Posterior cingulate gyrus (tissue), 11 donors: Measurements from ENCODE around the gene GMCL1.
"Not testable (repeated sequence)": the region's sequence is repeated elsewhere in the genome, so short reads cannot be mapped to it uniquely, and the experiment has no call there.

Source experiments
- DNase-seq, 10 donors: peaks; one replicate each; pipeline versions ENCODE4 v3.0.0 to v3.0.0-alpha.2; 2020 to 2021; ENCODE audit warnings: mixed read lengths in 3 of 10
- intact Hi-C: fragments of 100-400 bp; cut with DNase I; formaldehyde crosslinking; loops from one replicate; pipeline ENCODE4 v1.15.1; 2023

GMCL1 gene

DNA sequence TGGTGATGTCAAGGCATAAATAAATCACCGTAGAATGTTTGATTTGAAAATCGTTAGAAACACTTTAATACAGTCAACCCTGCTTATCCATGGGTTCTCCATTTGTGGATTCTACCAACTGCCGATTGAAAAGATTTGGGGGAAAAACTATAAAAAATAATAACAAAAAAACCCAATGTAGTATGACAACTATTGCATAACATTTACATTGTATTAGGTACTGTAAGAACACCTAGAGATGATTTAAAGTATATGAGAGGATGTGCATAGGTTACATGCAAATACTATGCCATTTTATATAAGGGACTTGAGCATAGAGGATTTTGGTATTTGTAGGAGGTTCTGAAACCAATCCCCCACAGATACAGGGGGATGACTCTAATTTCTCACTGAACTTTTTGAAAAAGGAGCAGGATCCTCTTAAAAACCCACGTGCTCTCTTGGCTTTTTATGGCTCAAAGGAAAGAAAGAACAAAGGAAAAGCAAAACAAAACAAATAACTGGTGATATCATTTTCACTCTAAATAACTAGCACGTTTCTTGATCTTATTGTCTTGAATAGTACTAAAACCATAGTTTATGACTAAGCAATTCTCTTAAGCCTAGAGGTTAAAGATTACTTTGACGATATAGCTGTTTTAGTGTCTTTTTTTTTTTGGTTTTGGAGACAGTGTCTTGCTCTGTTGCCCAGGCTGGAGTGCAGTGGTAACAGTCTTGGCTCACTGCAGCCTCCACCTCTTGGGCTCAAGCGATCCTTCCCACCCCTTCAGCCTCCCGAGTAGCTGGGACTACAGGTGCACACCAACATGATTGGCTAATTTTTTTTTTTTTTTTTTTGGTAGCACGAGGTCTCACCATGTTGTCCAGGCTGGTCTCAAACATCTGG lies 17.0 kb downstream of the GMCL1 start:
- intact Hi-C loops: loop anchor here (5.0 kb wide), 1 partner anchor 41 kb away; no protein-coding TSS in a partner anchor
- no peak for DNase-seq

DNA sequence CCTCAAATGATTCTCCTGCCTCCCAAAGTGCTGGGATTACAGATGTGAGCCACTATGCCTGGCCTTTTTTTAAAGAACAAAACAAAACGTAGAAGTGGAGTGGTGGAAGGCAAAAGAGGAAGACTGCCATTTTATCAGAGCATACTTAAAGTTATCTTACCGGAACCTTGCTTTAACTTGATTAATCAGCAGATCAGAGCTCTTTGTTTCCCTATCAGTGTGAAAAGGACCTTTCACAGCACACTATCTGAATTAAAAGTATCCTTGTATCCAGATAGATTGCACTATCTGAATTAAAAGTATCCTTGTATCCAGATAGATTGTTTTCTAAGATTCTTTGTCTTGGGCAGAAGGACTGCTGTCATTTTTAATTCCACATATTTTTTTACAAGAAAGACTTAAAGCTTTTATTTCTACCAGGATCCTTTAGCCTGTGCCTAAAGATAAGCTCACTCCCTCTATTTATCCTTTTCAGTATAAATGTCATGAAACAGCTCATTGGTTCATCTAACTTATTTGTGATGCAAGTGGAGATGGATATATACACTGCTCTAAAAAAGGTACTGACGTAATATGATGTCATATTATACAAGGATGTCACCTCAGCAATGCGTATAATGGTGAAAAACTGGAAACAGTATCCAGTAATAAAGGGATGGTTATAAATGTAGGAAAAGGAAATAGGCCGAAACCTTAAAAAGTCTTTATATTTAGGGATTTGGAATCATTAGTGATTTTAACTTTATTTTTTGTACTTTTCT lies 17.8 kb downstream of the GMCL1 start:
- no peak for DNase-seq
- intact Hi-C loops: loop anchor here (5.0 kb wide), 1 partner anchor 40 kb away; no protein-coding TSS in a partner anchor

DNA sequence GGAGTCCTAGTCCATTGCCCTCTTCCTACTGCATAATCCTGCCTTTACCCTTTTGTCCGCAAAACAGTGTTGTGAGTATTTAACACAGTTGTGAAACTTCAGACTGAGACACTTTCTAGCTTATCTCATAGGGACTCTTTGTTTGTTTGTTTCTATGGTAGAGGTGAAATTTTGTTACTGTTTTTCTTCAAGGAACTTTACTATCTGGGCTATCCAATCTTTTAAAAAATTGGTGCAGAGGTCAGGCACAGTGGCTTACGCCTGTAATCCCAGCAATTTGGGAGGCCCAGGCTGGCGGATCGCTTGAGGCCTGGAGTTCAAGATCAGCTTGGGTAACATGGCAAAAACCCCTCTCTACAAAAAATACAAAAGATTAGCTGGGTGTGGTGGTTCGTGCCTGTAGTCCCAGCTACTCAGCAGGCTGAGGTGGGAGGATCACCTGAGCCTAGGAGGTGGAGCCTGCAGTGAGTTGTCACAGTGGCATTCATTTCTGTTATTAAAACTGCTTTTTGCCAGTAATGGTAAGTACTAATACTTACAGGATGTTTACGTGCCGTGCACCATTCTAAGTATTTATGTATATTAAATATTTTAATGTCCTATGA lies 18.8 kb downstream of the GMCL1 start:
- intact Hi-C loops: loop anchor here (5.0 kb wide), 1 partner anchor 39 kb away; no protein-coding TSS in a partner anchor
- no peak for DNase-seq

GRCh38 chr2:69858261-69858660 lies 28.8 kb downstream of the GMCL1 start:
- DNase-seq: no peak
- intact Hi-C loops: no loop called here

DNA sequence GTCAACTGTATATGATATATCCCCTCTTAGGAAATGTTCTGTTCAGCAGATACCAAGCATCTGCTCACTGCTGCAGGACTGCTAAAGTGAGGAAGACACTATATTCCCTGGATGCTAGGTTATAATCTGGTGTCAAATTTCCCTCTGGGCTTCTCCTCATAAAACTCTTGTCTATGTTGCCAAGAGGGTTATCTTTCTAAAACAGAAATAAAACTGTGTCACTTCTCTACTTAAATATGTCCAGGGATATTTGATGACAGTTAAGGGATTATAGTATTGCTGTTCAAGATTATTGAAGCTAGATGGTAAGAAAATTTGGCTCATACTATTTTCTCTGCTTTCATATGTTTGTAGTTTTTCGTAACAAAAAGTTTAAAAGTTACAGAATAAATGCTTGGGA lies 33.8 kb downstream of the GMCL1 start:
- DNase-seq: no peak
- intact Hi-C loops: no loop called here

DNA sequence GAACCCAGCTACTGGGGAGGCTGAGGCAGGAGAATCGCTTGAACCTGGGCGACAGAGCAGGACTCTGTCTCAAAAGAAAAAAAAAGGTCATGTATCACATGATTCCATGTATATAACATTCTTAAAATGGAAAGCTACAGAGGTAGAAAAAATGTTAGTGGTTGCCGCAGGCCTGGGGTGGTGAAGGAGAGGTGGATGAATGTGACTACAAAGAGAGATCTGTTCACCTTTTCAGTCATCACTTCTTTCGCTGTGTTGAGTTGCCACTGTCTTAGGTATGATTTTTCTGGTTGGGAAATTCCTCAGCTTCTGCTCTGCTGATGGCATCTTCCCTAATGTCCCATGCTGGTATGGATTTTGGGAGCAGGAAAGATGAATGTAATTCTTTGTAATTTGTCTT lies 59.0 kb downstream of the GMCL1 start:
- intact Hi-C loops: loop anchor here (5.0 kb wide), 1 partner anchor 41 kb away; no protein-coding TSS in a partner anchor

GRCh38 chr2:69889302-69889701 lies 59.8 kb downstream of the GMCL1 start:
- no peak for DNase-seq
- intact Hi-C loops: loop anchor here (5.0 kb wide), 1 partner anchor 42 kb away; no protein-coding TSS in a partner anchor

More for the DNA sequence above, 59.0 kb downstream of the GMCL1 start:
- DNase-seq: no peak

DNA sequence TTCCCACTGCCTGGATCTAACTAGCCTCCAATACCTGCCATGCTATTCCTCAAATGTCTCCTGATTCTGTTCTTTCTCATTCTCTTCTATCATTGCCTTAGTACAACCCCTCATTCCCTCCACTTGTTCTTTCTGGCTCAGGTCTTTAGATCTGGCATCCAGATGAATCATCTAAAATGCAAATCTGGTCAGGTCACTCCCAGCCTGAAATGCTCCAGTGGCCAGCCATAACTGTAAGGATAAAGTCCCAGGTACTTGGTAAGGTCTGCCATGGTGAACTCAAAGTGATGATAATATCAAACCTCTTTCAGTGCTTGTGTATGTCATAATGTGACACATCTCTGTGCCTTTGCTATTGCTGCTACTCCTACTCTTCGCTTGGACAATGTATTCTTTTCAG lies 61.4 kb downstream of the GMCL1 start:
- DNase-seq: no peak
- intact Hi-C loops: loop anchor here (10.0 kb wide), 1 partner anchor 166 kb away; no protein-coding TSS in a partner anchor

- not testable (repeated sequence) for DNase-seq
- intact Hi-C loops: loop anchor here (10.0 kb wide), 1 partner anchor 168 kb away; no protein-coding TSS in a partner anchor
Measured at GRCh38 chr2:69892838-69893424, 63.5 kb downstream of the GMCL1 start.

DNA sequence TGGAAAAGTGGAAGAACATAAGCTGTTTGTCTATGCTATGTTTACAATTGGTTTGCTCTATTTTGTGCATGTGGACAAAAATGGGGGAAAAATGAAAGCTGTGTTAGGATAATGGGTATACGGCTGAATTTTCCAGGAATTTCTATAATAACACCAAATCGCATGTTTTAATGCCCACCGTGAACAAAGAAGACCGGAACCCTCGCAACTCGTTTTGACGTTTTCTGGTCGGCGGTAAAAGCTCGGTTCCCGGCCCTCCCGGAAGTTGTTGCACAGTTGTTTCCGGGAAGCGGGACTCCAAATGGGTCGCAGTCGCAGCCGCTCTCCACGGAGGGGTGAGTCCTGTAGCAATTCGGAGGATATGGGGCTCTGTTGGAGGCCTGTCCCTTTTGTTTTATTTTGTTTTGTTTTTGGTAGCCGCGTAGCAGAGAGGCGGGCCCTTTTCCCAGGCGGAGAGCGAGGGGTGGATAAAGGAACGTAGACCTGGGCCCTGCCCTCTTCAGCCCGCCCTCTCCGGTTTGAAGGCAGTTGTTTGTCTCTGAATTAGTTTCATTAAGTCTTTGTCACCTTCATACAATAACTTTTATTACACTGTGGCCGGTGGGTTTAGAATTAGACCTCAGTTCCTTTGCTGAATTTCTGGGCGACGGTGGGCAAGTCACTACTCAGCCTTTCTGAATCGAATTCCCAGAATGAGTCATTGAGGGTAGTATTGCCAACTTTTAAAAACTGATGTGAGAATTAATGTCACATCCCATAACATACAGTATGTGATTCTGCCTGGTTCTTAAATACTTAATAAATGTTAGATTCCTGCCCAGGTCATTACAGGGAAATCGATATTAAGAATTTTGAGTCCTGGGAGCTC lies 64.5 kb downstream of the GMCL1 start, which contains the start of gene SNRNP27:
TSS of gene SNRNP27 (plus strand) at position 273 of the 868 bp plus-strand sequence. CDS start at position 302, 29 bp downstream.
- intact Hi-C loops: loop anchor here (10.0 kb wide), 1 partner anchor 169 kb away; no protein-coding TSS in a partner anchor
- DNase-seq: peak; percentile 77 to 97 (median 83)

GRCh38 chr2:69894737-69895136 lies 65.3 kb downstream of the GMCL1 start:
- not testable (repeated sequence) for DNase-seq
- intact Hi-C loops: loop anchor here (10.0 kb wide), 1 partner anchor 170 kb away; no protein-coding TSS in a partner anchor

DNA sequence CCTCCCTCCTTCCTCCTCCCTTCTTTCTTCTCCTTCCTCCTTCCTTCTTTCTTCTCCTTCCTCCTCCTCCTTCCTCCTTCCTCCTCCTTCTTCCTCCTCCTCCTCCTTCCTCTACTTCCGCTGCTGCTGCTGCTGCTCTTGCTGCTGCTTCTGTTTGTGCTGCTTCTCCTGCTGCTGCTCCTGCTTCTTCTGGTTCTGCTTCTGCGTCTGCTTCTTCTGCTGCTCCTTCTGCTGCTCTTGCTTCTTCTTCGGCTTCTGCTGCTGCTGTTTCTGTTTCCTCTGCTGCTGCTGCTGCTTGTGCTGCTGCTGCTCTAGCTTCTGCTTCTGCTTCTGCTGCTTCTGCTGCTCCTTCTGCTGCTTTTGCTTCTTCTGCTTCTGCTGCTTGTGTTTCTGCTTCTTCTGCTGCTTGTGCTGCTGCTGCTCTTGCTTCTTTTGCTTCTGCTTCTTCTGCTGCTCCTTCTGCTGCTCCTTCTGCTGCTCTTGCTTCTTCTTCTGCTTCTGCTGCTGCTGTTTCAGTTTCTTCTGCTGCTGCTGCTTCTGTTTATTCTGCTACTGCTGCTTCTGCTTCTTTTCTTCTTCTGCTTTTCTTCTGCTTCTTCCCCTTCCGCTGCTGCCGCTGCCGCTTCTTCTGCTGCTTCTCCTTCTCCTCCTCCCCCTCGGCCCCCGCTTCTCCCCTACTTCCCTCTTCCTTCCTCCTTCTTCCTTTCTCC lies 72.9 kb downstream of the GMCL1 start:
- intact Hi-C loops: no loop called here
- peak in 3 of 10 donors; percentile 14 to 74 (median 73) for DNase-seq

DNA sequence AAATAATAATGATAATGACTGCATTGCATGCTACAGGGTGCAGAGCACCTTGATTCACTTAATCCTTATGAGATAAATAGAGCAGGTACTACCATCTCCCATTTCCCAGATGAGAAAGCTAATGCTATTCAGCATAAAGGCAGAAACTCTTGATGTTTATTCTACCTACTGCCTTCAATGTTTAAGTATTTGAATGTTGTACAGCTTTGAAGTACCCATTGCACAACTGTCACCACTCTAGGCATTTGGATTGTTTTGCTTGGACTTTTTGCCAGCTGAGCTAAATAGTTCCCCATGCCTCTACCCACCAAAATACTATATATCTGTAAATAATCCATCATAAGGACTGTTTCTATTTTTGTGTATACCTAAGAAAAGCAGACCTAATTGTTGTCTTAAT lies 77.8 kb downstream of the GMCL1 start:
- no peak for DNase-seq
- intact Hi-C loops: no loop called here

DNA sequence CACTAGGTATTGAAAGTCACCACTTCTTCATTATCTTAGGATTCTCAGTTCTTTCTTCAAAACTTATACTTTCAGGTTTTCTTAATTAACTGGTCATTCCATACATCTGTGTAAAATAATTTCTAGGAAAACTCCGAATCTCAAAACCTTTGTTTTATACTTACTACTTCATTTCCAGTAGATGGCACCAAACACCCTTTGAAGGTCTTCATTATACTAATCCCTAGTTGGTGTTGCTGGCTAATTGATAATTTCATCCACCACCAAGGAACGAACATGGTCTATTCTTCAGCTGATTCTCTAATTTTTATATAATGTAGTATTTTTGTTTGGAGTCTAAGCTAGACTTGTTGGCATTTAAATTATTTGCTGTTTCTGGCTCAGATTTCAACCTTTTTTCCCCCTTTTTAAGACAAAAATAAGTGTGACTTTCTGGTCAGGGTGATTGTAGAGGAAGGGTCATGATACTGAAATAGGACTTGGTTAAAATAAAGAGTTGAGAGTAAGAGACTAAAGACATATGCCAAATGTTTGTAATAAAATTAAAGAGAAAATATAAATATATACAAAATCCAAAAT lies 82.6 kb downstream of the GMCL1 start:
- intact Hi-C loops: loop anchor here (5.0 kb wide), 1 partner anchor 390 kb away; the partner anchor contains the start of gene FAM136A
- DNase-seq: no peak

- DNase-seq: peak; percentile 98 to 100 (median 100)
- intact Hi-C loops: loop anchor here (1.0 to 5.0 kb wide), 3 partner anchors 156 to 388 kb away; partner anchors contain the start of gene FAM136A
Measured at GRCh38 chr2:69914164-69914949, 84.9 kb downstream of the GMCL1 start.

DNA sequence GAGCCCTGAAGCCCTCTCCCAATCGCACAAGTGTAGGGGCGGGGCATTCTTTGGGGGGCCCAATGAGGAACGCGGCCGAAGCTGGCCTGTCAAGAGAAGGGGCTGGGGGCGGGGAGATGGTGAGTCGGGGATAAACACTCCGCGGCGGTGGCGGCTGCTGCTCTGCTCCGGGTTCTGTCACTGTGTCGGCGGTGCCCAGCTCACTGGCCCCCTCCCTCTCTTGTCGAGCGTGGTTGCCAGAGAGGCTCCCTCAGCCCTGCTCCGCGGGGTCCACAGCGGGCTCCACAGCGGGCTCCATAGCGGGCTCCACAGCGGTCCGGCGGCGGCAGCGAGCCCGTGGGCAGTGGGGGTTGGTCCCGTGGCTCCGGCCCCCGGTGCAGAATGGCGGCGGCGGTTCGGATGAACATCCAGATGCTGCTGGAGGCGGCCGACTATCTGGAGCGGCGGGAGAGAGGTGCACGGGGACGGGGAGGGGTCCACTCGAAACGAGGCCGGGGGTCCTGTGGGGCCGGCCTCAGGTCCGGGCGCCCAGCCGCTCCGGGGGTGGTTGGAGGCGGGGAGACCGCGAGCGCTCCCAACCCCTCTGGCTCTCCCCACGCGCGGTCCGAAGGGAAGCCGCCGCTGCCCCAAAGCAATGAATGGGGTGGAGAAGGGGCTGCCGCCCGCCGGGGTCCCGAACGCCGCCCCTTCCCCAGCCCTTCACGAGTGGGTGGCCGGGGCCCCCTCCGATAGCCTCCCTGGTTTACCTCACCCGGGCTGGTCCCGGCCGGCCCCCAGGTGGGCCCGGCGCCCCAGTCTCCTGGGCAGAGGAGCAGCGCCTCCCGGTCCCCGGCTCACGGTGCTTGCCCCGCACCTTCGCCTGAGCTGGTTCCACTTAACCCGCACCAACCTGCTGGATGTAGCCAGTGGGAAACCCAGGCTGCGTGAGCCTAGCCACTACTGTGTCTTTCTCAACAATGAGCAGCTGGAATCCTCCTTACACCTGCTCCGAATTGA lies 85.8 kb downstream of the GMCL1 start, which contains the start of gene MXD1:
TSS of gene MXD1 (plus strand) at position 160 of the 996 bp plus-strand sequence. CDS start at position 382, 222 bp downstream.
- DNase-seq: peak in 8 of 10 donors; percentile 24 to 90 (median 28)
- intact Hi-C loops: loop anchor here (1.0 to 5.0 kb wide), 4 partner anchors 155 to 387 kb away; partner anchors contain the start of gene FAM136A
